CD4-positive, alpha-beta T cell (primary cell): Measurements from ENCODE around the gene BEND5. TPM values are rescaled to one million over a fixed set of nuclear protein-coding genes. Genes with fewer than 3 reads are reported as not detected.

Experiments
- ATAC-seq: fragments of 200-7000 bp; cut with Tn5 transposase; one replicate; pipeline ENCODE4 v1.10.0; 2022; ENCODE audit warnings: mild to moderate bottlenecking; ENCODE audit not compliant: poor library complexity
- CTCF ChIA-PET: fragments of 350-600 bp; sonication (Branson Sonifier 250); formaldehyde crosslinking; loops from one replicate; lab custom pipeline; 2021; ENCODE audit warnings: antibody characterized with exemption, inconsistent platforms; lab: Charles Lee
- POLR2A ChIA-PET: fragments of 350-600 bp; sonication (Branson Sonifier 250); formaldehyde crosslinking; loops from one replicate; lab custom pipeline; 2021; ENCODE audit warnings: antibody characterized with exemption, inconsistent platforms; lab: Charles Lee
- DNase-seq, 14 experiments: peaks; one replicate each; pipeline ENCODE4 v3.0.0-alpha.2; 2013 to 2020; ENCODE audit warnings: mixed read lengths in 2 of 14
- H3K27ac ChIP-seq, 2 donors: one replicate each; pipeline versions ENCODE4 v1.5.1 to v1.7.0; 2013; ENCODE audit warnings: low read length in 2 of 2, low read depth in 1 of 2, mild to moderate bottlenecking in 1 of 2
- H3K27me3 ChIP-seq, 2 experiments: 1 replicate in 1 of 2; 2 replicates in 1 of 2; pipeline versions ENCODE4 v1.6.1 to v1.7.0; 2013; ENCODE audit warnings: low read length in 2 of 2, control low read depth in 1 of 2, mild to moderate bottlenecking in 1 of 2, moderate library complexity in 1 of 2; ENCODE audit not compliant: insufficient read depth in 2 of 2, control insufficient read depth in 1 of 2
- H3K36me3 ChIP-seq: one replicate; pipeline ENCODE4 v1.6.1; 2013; ENCODE audit warnings: low read length, control low read depth; ENCODE audit not compliant: insufficient read depth
- H3K4me1 ChIP-seq: one replicate; pipeline ENCODE4 v1.6.1; 2013; ENCODE audit warnings: low read length, control low read depth; ENCODE audit not compliant: insufficient read depth
- H3K4me3 ChIP-seq: one replicate; pipeline ENCODE4 v1.5.1; 2013; ENCODE audit warnings: mild to moderate bottlenecking, low read length, moderate library complexity
- H3K9me3 ChIP-seq, 2 experiments: 1 replicate in 1 of 2; 2 replicates in 1 of 2; pipeline versions ENCODE4 v1.6.1 to v1.7.0; 2013; ENCODE audit warnings: low read length in 2 of 2, mild to moderate bottlenecking in 2 of 2, control low read depth in 1 of 2, moderate library complexity in 1 of 2; ENCODE audit not compliant: control insufficient read depth in 1 of 2, insufficient read depth in 1 of 2
- H3K27ac Mint-ChIP-seq: one replicate; pipeline ENCODE4 v1.8.0; 2020; ENCODE audit warnings: mixed read lengths
- H3K27me3 Mint-ChIP-seq: one replicate; pipeline ENCODE4 v1.8.0; 2021; ENCODE audit warnings: mixed read lengths
- H3K36me3 Mint-ChIP-seq: one replicate; pipeline ENCODE4 v1.8.0; 2021; ENCODE audit warnings: low read depth, mixed read lengths
- H3K4me1 Mint-ChIP-seq: one replicate; pipeline ENCODE4 v1.8.0; 2021; ENCODE audit warnings: low read depth, mixed read lengths
- H3K4me3 Mint-ChIP-seq: one replicate; pipeline ENCODE4 v1.8.0; 2020; ENCODE audit warnings: mild to moderate bottlenecking, mixed read lengths
- H3K9me3 Mint-ChIP-seq: one replicate; pipeline ENCODE4 v1.8.0; 2020; ENCODE audit warnings: mixed read lengths
- intact Hi-C, 2 experiments: fragments of 100-400 bp; cut with DNase I in 1 of 2; cut with micrococcal nuclease in 1 of 2; formaldehyde crosslinking; loops; one replicate each; pipeline versions ENCODE4 v1.15.1 to v1.9.0; 2023 to 2025; cut with DNase I, micrococcal nuclease
- total RNA-seq, 174 experiments: library from RNA in 2 of 174; stranded (reverse) in 2 of 174; gene quantifications; one replicate each; pipeline ENCODE4 v1.2.3 and lab custom pipeline; 2021 to 2026
- TF ChIP-seq, protein P1 (sequence below): fragments of 200-600 bp; IDR thresholded peaks from one replicate; pipeline ENCODE4 v1.8.0; 2022; ENCODE audit warnings: antibody characterized with exemption, mild to moderate bottlenecking

Gene BEND5
- total RNA-seq, 2 experiments from 2014 or later: 5.6 to 5.7 TPM

DNA sequence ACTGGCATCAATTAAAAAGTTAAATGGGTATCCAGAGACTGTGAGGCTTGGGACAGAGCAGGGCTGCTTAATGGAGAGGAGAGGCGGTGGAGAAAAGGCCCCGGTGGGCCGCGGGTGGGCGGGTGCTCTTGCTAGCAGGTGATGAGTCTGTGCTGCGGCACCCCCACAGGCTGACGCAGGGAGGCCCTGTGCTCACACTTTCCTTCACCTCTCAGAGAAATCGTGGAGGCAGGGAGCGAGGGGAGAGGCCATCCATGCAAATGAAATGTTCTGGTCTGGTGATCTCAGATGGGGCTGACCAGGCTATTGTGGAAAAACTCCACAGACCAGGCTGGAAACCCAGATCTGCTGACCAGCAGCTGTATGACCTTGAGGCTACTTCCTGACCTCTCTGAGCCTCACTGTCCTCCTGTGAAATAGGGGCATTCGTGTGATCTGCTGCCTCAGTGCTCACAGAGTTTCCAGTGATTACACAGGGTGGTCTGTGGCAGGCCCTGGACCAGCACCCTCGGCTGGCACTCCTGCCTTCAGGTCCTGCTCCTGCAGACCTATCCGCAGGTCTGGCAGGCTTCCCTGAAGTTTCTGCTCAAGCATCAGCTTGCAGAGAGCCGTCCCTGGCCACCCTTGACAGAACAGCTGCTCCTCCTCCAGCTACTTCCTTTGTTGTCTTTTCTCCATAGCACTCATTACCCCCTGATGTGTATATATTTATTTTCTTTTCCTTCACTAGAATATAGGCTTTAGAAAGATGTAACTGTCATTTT lies 89.2 kb downstream of the BEND5 start:
- DNase-seq (no peak), ATAC-seq (no peak)
- Histone ChIP-seq H3K27ac (no peak overlapping the region), H3K4me3 (no peak overlapping the region), H3K4me1 (no peaks in the 10 kb centered on the region), H3K9me3 (no peaks in the 10 kb centered on the region), H3K27me3 (peaks cover 0 to 3% of the 10 kb centered on the region in 2 experiments), H3K36me3 (no peaks in the 10 kb centered on the region)
- Mint-ChIP-seq H3K9me3 (no peaks in the 10 kb centered on the region), H3K36me3 (no peaks in the 10 kb centered on the region), H3K4me1 (no peaks in the 10 kb centered on the region), H3K4me3 (no peak overlapping the region), H3K27ac (no peak overlapping the region), H3K27me3 (peaks cover 5% of the 10 kb centered on the region)
- ChIA-PET POLR2A (no interaction called here), CTCF (interaction anchor here (1.3 kb wide), 1 partner anchor 10 kb away, joined by 3 read pairs; no protein-coding TSS in a partner anchor)
- intact Hi-C loops: no loop called here
- TF ChIP-seq, protein P1, sequence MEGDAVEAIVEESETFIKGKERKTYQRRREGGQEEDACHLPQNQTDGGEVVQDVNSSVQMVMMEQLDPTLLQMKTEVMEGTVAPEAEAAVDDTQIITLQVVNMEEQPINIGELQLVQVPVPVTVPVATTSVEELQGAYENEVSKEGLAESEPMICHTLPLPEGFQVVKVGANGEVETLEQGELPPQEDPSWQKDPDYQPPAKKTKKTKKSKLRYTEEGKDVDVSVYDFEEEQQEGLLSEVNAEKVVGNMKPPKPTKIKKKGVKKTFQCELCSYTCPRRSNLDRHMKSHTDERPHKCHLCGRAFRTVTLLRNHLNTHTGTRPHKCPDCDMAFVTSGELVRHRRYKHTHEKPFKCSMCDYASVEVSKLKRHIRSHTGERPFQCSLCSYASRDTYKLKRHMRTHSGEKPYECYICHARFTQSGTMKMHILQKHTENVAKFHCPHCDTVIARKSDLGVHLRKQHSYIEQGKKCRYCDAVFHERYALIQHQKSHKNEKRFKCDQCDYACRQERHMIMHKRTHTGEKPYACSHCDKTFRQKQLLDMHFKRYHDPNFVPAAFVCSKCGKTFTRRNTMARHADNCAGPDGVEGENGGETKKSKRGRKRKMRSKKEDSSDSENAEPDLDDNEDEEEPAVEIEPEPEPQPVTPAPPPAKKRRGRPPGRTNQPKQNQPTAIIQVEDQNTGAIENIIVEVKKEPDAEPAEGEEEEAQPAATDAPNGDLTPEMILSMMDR: no peak

DNA sequence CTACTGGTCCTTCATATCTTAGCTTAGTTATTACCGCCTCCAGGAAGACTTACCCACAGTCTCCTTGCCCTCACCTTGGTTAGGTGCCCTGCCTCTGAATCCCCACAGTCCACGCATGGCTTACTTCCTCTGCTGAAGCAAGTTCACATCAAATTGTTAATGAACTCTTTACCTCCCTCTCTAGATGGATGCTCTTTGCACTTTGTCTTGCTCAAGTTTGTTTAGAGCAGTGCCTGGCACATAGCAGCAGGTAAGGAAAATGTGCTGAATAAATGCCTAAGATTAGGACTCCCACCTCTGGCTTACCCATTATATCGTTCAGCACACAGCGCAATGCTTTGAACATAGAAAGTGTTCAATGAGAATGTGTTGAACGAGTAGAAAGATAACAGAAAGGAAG lies 90.5 kb downstream of the BEND5 start:
- Mint-ChIP-seq H3K27ac (no peak overlapping the region), H3K9me3 (no peaks in the 10 kb centered on the region), H3K4me1 (no peaks in the 10 kb centered on the region), H3K4me3 (no peak overlapping the region), H3K36me3 (no peaks in the 10 kb centered on the region), H3K27me3 (peaks cover 5% of the 10 kb centered on the region)
- intact Hi-C loops: no loop called here
- CTCF ChIA-PET: no interaction called here
- H3K27me3 ChIP-seq: peaks cover 0 to 3% of the 10 kb centered on the region in 2 experiments
- H3K4me3 ChIP-seq: no peak overlapping the region
- H3K27ac ChIP-seq: no peak overlapping the region
- POLR2A ChIA-PET: no interaction called here
- no peaks in the 10 kb centered on the region for H3K9me3 ChIP-seq
- no peaks in the 10 kb centered on the region for H3K4me1 ChIP-seq
- TF ChIP-seq, protein P1: no peak
- no peaks in the 10 kb centered on the region for H3K36me3 ChIP-seq
- no peak for DNase-seq
- no peak for ATAC-seq

DNA sequence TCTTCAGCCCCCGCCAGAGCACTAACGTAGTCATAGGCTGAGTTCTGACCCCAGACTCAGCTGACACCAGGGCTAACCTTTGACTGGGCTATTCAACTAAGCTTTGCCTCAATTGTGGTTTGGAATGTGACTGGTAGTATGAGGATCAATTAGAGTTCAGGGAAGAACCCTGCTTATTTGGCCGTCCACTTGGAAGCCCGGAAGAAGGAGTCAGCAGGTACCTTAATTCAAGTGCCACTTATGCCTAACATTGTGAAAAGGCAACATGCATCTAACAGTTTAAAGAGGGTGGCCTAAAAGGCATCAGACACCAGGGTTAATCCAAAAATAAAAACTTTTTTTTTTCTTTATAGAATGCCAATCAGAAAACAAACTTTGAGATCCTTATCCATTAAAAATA lies 92.3 kb downstream of the BEND5 start:
- Mint-ChIP-seq H3K27ac (no peak overlapping the region), H3K9me3 (no peaks in the 10 kb centered on the region), H3K27me3 (peaks cover 5% of the 10 kb centered on the region), H3K4me1 (no peaks in the 10 kb centered on the region), H3K4me3 (no peak overlapping the region), H3K36me3 (no peaks in the 10 kb centered on the region)
- ATAC-seq (no peak), DNase-seq (no peak)
- TF ChIP-seq, protein P1: no peak
- Histone ChIP-seq H3K4me1 (no peaks in the 10 kb centered on the region), H3K27ac (no peak overlapping the region), H3K36me3 (no peaks in the 10 kb centered on the region), H3K9me3 (no peaks in the 10 kb centered on the region), H3K4me3 (no peak overlapping the region), H3K27me3 (peaks cover 0 to 3% of the 10 kb centered on the region in 2 experiments)
- intact Hi-C loops: no loop called here
- ChIA-PET CTCF (no interaction called here), POLR2A (no interaction called here)
